ENCODE results near the gene ADGRL2. TPM values are rescaled to one million over a fixed set of nuclear protein-coding genes. Genes with fewer than 3 reads are reported as not detected.

ADGRL2 gene
- total and polyA plus RNA-seq, 2 experiments from 2014 or later, result 45.1 to 139 TPM

GRCh38 chr1:81887421-81888144 is 86.8 kb downstream of the ADGRL2 start:
- Histone ChIP-seq H2AFZ (no peak overlapping the region), H3K27me3 (no peaks in the 10 kb centered on the region), H3K79me2 (peaks cover 93% of the 10 kb centered on the region), H3K4me3 (no peak overlapping the region), H3K9me2 (replicated peaks; ENCODE audit: insufficient read depth) (no peaks in the 10 kb centered on the region), H3K9me3 (ENCODE audit: low read depth) (no peaks in the 10 kb centered on the region), H4K20me1 (ENCODE audit: insufficient read depth, poor library complexity, severe bottlenecking) (peaks cover 19% of the 10 kb centered on the region), H3K4me1 (ENCODE audit: insufficient read depth) (no peaks in the 10 kb centered on the region), H3K27ac (no peak overlapping the region), H3K4me2 (no peak overlapping the region), H3K36me3 (replicated peaks; ENCODE audit: insufficient read depth, low read depth) (no peaks in the 10 kb centered on the region)
- TF ChIP-seq EZH2phosphoT487 (IDR thresholded peaks at IDR 0.05; ENCODE audit: low read depth, severe bottlenecking, unreplicated experiment), result no peak
- no peak for TF ChIP-seq CTCF (IDR thresholded peaks at IDR 0.05; ENCODE audit: poor library complexity)
- TF ChIP-seq EZH2 (IDR thresholded peaks at IDR 0.05; ENCODE audit: borderline replicate concordance), result no peak
- WGBS (ENCODE audit: low lambda C conversion rate, missing lambda C conversion rate), result 75% methylated on average over 5 of the region's 5 CpGs
- no peak for DNase-seq (ENCODE audit: low spot score)

- 83% methylated on average over 4 of the region's 4 CpGs for WGBS (ENCODE audit: low lambda C conversion rate, missing lambda C conversion rate)
- TF ChIP-seq EZH2 (IDR thresholded peaks at IDR 0.05; ENCODE audit: borderline replicate concordance), result no peak
- TF ChIP-seq EZH2phosphoT487 (IDR thresholded peaks at IDR 0.05; ENCODE audit: low read depth, severe bottlenecking, unreplicated experiment), result no peak
- H3K9me2 ChIP-seq (replicated peaks; ENCODE audit: insufficient read depth), result no peaks in the 10 kb centered on the region
- H2AFZ ChIP-seq, result no peak overlapping the region
- peaks cover 93% of the 10 kb centered on the region for H3K79me2 ChIP-seq
- H3K36me3 ChIP-seq (replicated peaks; ENCODE audit: insufficient read depth, low read depth), result no peaks in the 10 kb centered on the region
- no peaks in the 10 kb centered on the region for H3K9me3 ChIP-seq (ENCODE audit: low read depth)
- H3K4me1 ChIP-seq (ENCODE audit: insufficient read depth), result no peaks in the 10 kb centered on the region
- no peak overlapping the region for H3K4me3 ChIP-seq
- no peak overlapping the region for H3K4me2 ChIP-seq
- no peak for DNase-seq (ENCODE audit: low spot score)
- peaks cover 14% of the 10 kb centered on the region for H4K20me1 ChIP-seq (ENCODE audit: insufficient read depth, poor library complexity, severe bottlenecking)
- no peak overlapping the region for H3K27ac ChIP-seq
- no peaks in the 10 kb centered on the region for H3K27me3 ChIP-seq
These were observed 88.4 kb downstream of the ADGRL2 start for GRCh38 chr1:81889166-81889565.

GRCh38 chr1:81894867-81895266 is 94.1 kb downstream of the ADGRL2 start:
- Histone ChIP-seq H3K4me2 (no peak overlapping the region), H3K4me1 (ENCODE audit: insufficient read depth) (no peaks in the 10 kb centered on the region), H4K20me1 (ENCODE audit: insufficient read depth, poor library complexity, severe bottlenecking) (peaks cover 29% of the 10 kb centered on the region), H3K27me3 (no peaks in the 10 kb centered on the region), H3K36me3 (replicated peaks; ENCODE audit: insufficient read depth, low read depth) (no peaks in the 10 kb centered on the region), H3K4me3 (no peak overlapping the region), H3K9me2 (replicated peaks; ENCODE audit: insufficient read depth) (no peaks in the 10 kb centered on the region), H3K79me2 (peaks cover 95% of the 10 kb centered on the region), H2AFZ (no peak overlapping the region), H3K27ac (no peak overlapping the region), H3K9me3 (ENCODE audit: low read depth) (no peaks in the 10 kb centered on the region)
- TF ChIP-seq EZH2 (IDR thresholded peaks at IDR 0.05; ENCODE audit: borderline replicate concordance) (no peak), EZH2phosphoT487 (IDR thresholded peaks at IDR 0.05; ENCODE audit: low read depth, severe bottlenecking, unreplicated experiment) (no peak), CTCF (IDR thresholded peaks at IDR 0.05; ENCODE audit: poor library complexity) (no peak)
- no peak for DNase-seq (ENCODE audit: low spot score)
- WGBS (ENCODE audit: low lambda C conversion rate, missing lambda C conversion rate), result 96% methylated on average over 2 of the region's 2 CpGs

- H3K79me2 ChIP-seq, result peaks cover 94% of the 10 kb centered on the region
These were observed 98.6 kb downstream of the ADGRL2 start for GRCh38 chr1:81899214-81899821.

More at GRCh38 chr1:81899214-81899821, 98.6 kb downstream of the ADGRL2 start:
- Histone ChIP-seq H3K27ac (no peak overlapping the region), H3K27me3 (no peaks in the 10 kb centered on the region), H2AFZ (no peak overlapping the region), H3K4me1 (ENCODE audit: insufficient read depth) (no peaks in the 10 kb centered on the region), H3K4me3 (no peak overlapping the region), H4K20me1 (ENCODE audit: insufficient read depth, poor library complexity, severe bottlenecking) (peaks cover 32% of the 10 kb centered on the region), H3K9me3 (ENCODE audit: low read depth) (no peaks in the 10 kb centered on the region), H3K9me2 (replicated peaks; ENCODE audit: insufficient read depth) (no peaks in the 10 kb centered on the region), H3K4me2 (no peak overlapping the region), H3K36me3 (replicated peaks; ENCODE audit: insufficient read depth, low read depth) (no peaks in the 10 kb centered on the region)
- 89% methylated on average over 5 of the region's 5 CpGs for WGBS (ENCODE audit: low lambda C conversion rate, missing lambda C conversion rate)
- TF ChIP-seq CTCF (IDR thresholded peaks at IDR 0.05; ENCODE audit: poor library complexity), result no peak
- no peak for TF ChIP-seq EZH2phosphoT487 (IDR thresholded peaks at IDR 0.05; ENCODE audit: low read depth, severe bottlenecking, unreplicated experiment)
- no peak for TF ChIP-seq EZH2 (IDR thresholded peaks at IDR 0.05; ENCODE audit: borderline replicate concordance)
- no peak for DNase-seq (ENCODE audit: low spot score)
